ENCODE data around the gene ZNF236.
"Not testable (repeated sequence)": the region's sequence is repeated elsewhere in the genome, so short reads cannot be mapped to it uniquely, and the experiment has no call there.

ZNF236 gene

DNA sequence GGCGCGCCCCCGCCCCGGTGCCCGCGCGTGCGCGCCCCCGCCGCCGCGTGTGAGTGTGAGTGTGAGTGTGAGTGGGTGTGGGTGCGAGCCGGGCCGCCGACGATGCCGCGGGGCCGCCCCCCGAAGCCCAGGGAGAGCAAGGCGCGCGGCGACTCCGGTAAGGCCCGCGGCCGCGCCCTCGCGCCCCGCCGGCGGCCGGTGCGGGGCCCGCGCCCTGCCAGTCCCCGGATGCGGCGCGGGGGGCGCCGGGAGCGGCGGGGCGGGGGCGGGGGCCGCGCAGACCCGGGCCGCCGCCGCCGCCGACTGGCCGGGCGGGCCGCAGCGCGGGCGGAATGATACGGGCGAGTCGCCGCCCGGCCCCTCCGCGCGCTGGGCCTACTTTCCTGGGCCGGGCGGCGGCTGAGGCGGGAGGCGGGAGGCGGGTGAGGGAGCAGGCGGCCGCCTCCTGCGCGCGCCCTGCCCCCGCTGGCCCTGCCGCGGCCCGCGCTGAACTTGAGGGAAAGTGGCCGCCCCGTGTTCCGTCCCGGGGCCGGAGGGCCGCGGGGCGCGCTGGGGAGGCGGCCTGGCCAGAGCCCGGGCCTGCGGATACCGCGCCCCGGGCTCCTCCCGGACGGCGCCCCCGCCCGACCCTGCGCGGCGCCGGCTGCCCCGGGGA, at the start of gene ZNF236:
TSS of gene ZNF236 (plus strand) at position 52 of the 655 bp plus-strand sequence. CDS start at position 103, 51 bp downstream.
- peak in 1 of 2 experiments; percentile 74 for DNase-seq

DNA sequence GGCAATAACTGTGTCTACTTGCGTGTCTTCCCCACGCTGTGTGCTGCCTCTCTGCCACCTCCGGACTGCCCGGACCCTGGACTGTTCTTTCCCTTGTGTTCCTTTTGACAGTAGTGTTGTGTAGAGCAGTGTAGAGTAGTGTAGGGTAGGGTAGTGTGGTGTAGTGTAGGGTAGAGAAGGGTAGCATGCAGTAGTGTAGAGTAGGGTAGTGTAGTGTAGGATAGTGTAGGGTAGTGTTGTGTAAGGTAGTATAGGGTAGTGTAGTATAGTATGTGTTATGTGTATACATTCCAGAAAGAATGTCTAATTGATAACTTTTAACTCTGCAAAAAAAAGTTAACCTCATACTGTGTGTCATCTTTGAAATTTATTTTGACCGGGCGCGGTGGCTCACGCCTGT, 49.7 kb upstream of the ZNF236 start:
- no peak for DNase-seq

DNA sequence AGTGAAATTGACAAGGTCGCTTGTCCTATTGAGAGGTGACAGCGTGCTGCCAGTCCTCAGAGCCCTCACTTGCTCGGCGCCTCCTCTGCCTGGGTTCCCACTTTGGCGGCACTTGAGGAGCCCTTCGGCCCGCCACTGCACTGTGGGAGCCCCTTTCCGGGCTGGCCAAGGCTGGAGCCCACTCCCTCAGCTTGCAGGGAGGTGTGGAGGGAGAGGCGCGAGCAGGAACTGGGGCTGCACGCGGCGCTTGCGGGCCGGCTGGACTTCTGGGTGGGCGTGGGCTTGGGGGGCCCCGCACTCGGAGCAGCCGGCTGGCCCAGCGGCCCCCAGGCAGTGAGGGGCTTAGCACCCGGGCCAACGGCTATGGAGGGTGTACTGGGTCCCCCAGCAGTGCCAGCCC, 45.3 kb upstream of the ZNF236 start:
- DNase-seq = not testable (repeated sequence)

DNA sequence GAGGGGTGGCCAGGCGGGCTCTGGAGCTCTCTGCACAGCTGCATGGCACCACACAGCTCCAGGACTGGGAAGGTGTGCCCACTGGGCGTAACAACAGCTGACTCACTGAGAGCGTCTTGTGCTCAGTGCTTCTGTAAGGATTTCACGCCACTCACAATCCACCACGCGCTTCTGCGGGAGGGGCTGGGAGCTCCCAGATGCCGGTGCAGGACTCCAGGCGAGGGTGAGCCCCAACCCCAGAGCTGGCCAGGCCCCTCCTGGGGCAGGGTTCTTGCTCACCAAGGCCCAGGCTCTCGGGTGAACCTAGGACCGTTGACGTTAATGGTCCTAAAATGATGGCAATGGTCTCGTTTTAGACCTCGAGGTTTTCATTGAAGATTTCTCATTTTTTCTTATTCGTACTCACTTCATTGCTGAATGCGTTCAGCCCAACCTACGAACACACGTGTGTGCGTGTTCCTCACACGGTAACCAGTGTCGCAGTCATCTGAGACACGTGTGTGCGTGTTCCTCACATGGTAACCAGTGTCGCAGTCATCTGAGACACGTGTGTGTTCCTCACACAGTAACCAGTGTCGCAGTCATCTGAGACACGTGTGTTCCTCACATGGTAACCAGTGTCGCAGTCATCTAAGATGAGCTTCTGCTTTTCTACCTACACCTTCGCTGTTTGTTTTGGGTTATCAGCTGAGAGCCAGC, 38.4 kb upstream of the ZNF236 start:
- DNase-seq = no peak

DNA sequence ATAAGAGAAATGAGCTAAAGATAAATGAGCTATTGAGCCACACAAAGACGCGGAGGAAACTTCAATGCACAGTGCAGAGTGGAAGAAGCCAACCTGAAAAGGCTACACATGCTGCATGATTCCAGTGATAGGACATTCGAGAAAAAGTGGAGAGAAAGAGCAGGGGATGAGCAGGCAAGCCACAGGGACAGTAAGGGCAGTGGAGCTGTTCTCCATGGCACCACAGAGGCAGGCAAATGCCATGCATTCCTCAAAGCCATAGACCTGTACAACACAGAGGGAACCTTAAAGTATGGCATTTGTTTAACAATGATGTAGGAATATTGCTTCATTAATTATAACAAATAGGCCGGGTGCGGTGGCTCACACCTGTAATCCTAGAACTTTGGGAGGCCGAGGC, 36.5 kb upstream of the ZNF236 start:
- DNase-seq = no peak

DNA sequence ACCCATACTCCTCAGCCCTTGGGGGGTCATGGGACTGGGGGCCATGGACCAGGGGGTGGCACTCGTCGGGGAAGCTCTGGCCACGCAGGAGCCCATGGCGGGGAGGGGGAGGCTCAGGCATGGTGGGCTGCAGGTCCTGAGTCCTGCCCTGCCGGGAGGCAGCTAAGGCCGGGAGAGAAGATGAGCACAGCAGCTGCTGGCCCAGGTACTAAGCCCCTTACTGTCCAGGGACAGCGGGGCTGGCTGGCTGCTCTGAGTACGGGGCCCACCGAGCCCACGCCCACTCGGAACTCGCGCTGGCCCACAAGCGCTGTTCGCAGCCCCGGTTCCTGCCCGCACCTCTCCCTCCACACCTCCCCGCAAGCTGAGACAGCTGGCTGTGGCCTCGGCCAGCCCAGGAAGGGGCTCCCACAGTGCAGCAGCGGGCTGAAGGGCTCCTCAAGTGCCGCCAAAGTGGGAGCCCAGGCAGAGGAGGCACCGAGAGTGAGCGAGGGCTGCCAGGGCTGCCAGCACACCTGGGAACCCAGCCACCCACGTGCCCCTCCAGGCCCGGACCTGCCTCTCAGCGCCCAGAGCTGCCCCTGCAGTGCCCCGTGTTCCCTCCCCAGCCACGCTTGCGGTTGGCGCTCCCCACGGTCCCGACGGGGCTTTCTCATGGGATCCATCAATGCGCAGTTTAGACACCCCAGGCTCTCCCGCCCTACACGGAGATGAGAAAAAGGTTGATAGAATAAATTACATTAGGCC, 33.6 kb upstream of the ZNF236 start:
- no peak for DNase-seq

DNA sequence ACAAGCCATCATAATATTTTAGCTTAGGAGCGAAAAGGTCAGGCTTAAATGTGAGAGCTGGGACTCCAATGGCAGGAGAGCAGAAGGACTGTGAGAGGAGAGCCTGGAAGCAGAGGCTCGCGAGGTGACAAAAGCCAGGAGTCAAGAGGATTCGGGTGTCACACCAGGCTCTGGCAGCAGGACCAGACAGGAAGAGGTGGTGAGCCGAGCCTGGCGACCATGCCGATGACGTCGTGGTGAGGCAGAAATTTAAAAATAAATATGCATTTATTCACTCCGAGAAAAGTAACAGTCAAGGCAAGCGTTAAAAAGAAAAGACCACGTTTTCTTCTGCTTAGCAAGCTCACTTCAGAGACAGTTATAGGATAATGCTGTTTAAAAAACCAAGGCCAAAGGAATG, 31.3 kb upstream of the ZNF236 start:
- no peak for DNase-seq

DNA sequence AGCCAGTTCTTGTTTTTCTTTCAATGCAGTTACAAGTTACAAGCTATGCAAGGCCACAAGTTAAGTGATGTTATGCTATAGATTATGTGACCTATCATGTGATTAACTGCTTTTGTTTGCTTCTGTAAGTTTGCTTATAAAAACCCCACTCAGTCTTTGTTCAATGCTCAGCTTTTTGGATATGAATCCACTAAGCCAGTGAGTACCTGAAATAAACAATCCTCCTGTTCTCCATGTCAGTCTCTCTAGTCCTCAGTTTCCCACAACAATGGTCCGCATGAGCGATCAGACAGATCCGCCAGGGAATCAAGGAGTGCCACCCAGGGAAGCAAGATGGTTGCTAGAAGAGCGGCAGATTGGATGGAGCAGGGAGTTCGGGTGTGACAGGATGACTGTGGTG, 30.7 kb upstream of the ZNF236 start:
- DNase-seq = no peak

DNA sequence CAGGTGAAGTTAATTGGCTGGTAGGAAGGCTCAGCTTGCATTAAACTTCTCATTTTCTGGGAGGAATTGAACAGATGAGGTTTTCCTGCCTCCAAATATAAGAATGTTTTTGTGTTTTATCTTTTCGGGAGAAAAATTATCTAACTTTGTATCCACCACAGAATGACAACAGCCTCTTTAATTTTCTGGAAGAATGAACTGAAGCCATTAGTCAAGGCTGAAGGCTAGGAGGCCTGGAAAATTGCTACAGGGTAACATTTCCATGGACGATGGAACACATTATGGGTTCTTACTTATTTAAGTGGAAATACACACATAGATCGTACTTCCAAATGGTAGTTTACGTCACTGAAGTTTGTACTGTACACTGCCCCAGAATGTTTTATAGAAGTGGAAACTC, 28.0 kb upstream of the ZNF236 start:
- DNase-seq = no peak

DNA sequence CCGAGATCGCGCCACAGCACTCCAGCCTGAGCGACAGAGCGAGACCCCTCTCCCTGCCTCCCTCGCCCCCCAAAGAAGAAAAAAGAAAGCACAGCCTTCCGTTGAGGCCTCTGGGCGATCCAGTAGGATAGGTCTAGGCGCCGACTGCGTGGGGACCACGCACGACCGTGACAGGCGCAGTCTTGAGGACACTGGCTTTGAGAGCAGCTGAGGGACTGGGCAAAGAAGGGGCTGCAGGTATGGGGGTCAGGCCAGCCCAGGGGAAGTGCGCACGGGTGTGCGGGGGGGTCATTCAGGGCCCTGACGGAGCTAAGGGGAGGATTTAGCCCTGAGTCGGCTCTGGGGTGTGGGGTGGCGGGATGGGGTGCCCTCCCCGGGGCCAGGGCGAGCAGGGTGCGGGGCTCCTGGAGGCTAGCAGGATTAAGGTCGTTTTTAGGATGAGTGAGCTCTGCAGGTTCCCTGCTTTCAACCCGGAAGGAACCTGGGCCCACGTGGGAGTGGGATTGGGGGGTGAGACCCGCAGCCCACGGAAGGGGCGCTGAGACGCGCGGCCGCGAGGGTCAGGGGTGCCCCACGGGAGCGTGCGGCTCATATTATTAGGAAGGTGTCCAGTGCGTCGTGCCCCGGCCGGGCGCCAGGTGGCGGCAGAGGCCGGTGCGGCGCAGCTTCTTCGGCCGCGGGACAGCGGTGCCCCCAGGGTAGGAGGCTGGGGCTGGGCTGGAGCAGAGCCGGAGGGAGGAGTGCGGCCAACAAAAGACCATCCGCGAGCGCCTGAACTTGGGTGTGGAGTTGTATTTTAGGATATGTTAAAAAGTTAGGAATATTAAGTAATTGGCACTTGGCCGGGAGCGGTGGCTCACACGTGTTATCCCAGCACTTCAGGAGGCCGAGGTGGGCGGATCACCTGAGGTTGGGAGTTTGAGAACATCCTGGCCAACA, 20.5 kb upstream of the ZNF236 start:
- peak in 1 of 2 experiments; percentile 71 for DNase-seq

DNA sequence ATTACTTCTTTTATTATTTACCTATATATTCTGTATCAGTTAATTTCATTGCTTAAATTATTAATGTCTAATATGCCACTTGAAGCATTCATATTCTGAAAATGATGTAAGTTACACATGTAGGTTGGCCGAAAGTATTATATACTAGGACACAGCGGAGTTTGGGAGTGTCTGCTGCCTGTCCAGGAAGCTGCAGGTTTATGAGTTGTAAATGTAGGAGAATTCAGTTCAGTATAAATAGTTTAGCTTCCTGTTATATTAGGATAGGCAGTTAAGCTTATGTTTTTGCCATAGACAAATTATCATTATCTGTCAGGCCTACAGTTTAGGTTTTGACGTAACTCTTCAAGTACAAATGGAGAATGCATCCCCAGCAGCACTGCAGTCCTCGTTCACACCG, 18.9 kb upstream of the ZNF236 start:
- DNase-seq = no peak

DNA sequence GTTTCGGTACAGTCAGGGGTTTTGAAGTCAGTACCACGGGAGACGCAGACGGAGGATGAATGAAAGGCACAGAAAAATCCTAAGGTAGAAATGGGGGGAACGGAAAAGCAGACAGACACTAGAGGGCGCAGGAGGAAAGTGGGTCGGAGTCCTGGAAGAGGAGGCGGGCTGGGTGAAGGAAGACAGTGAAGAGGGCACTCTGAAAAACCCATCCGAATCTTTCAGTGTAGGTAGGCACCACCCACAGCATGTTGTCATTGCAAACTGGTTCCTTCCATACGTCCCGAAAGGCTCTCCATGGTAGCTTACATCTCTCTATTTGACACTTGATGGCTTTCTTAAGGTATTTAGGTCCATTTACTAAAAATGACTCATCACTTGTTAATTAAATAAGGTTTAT, 18.5 kb upstream of the ZNF236 start:
- peak; percentile 64 to 81 for DNase-seq

DNA sequence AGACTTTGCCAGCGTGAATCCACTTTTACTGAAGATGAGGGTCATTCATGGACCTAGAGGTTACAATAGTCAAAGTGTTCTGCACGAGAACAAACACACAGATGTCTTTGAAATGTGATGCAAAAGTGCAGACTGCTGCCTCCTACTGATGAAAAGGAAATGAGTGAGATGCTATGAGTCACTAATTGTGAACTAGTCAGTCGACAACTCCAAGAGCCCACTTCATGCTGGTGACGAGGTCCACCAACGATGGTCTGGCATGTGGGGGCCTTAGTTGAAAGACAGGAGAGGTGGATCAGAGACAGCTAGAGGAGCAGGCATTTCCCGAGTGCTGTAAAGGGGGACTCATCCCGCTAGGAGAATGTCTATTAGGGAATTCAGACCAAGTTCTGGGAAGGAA, 17.1 kb upstream of the ZNF236 start:
- no peak for DNase-seq

DNA sequence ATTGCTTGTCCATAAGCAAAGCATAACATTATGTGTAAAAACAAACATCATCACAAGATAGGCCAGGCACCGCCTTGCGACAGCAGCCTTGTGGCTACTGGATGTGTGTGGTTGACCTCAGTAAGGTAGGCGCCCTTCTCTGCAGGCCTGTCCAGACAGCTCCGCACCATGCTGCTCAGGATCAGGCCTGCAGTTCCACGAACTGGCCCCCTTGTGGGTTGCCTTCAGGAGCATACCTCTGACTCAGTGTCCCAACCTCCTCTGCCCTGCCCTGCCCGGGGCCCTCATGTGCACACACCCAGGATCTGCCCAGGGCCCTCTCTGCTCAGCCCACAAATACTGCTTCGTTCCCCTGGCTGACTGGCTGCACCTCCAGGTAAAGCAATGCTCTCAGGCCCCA, 16.1 kb upstream of the ZNF236 start:
- no peak for DNase-seq

DNA sequence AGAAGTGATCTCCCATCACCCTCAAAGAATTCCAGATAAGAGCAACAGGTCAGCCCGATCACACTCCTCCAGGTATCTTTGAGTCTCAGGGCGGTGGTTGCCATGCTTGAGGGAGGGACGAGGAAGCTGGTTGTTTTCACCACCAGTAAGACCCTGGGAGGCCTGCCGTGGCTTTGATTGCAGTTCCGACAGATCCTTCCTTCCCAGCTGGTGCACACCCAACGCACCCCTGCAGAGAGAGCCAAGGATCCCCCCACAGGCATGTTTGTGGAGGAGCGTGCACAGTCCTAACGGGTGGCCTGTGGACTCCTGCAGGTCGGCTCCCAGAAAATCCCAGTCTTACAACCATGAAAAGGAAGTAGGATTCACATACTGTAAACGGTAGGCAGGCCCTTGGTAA, 13.8 kb upstream of the ZNF236 start:
- DNase-seq = no peak

DNA sequence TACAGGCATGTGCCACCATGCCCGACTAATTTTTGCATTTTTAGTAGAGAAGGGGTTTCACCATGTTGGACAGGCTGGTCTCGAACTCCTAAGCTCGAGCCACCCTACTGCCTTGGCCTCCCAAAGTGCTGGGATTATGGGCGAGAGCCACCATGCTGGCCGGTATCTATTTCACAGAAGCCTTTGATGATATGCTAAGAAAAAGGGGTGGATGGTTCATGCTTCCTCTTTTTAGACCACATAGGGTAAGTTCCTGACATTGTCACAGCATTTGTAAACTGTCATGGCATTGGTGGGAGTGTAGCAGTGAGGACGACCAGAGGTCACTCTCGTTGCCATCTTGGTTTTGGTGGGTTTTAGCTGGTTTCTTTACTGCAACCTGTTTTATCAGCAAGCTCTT, 10.8 kb upstream of the ZNF236 start:
- not testable (repeated sequence) for DNase-seq

DNA sequence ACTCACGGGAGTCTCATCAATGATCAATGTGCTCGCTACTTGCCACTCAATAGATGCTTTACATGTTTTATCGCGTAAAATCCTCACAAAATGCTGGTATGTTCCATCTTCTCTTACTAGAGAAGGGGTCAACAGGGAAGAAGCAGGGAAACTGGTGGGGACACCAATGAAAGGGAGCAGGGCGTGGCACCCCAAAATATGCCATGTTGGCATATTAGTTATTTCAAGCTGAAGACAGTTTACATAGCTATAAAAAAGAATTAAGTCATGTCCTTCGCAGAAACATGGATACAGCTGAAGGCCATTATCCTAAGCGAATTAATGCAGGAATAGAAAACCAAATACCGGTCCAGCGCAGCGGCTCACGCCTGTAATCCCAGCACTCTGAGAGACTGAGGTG, 8.1 kb upstream of the ZNF236 start:
- DNase-seq = no peak

DNA sequence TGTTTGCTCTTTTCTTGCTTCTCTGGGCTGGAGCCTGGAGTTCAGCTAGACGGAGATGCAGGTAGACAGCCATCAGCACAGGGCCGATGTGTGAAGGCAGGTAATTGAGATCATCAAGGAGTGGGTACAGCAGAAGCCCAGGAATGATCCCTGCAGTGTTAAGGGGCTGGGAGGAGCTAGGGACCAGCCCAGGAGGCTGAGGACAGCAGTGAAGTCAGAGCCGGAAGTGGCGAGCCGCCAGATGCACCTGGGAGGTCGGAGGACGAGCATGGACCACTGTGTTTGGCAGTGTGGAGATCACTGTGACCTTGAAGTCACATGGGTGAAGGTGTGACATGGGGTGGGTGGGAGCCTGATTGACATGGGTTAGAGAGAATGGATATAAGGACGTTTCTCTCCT, 6.2 kb upstream of the ZNF236 start:
- no peak for DNase-seq

DNA sequence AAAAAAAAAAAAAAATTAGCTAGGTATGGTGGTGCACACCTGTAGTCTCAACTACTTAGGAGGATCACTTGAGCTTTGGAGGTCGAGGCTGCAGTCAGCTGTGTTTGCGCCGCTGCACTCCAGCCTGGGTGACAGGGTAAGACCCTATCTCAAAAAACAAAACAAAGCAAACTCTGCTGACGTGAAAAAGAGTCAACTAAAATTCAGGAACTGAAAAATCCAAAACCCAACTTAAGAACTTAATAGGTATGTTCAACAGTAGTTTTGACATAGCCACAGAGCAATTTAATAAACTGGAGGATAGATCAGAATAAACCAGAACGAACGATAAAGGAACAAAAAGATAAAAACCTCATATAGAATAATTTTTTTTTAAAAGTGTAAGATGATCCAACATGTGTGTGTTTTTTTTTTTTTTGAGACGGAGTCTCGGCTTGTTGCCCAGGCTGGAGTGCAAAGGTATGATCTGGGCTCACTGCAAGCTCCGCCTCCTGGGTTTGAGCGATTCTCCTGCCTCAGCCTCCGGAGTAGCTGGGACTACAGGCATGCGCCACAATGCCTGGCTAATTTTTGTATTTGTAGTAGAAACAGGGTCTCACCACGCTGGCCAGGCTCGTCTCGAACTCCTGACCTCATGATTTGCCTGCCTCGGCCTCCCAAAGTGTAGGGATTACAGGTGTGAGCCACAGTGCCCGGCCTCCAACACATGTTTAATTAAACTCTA, 4.3 kb upstream of the ZNF236 start:
- DNase-seq = no peak

DNA sequence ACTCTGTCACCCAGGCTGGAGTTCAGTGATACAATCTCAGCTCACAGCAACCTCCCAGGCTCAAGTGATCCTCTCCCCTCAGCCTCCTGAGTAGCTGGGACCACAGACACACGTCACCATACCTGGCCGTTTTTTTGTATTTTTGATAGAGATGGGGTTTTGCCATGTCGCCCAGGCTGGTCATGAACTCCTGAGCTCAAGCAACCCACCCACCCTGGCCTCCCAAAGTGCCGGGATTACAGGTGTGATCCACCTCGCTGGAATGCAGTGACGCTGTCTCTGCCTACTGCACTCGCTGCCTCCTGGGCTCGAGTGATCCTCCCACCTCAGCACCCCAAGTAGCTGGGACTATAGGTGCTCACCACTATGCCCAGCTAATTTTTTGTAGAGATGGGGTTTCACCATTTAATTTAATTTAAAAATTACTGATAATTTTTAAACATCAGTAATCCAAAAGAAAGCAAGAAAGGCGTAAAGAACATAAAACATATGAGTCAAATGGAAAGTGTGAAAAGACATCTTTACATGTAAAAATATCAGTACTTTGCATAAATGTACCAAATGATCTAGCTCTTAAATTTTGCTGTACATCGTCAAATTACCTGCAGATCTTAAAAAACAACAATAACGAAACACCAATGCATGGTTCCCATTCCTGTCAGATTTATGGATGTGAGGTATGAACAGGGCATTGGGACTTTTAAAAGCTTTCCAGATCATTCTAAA, 2.8 kb upstream of the ZNF236 start:
- no peak for DNase-seq

DNA sequence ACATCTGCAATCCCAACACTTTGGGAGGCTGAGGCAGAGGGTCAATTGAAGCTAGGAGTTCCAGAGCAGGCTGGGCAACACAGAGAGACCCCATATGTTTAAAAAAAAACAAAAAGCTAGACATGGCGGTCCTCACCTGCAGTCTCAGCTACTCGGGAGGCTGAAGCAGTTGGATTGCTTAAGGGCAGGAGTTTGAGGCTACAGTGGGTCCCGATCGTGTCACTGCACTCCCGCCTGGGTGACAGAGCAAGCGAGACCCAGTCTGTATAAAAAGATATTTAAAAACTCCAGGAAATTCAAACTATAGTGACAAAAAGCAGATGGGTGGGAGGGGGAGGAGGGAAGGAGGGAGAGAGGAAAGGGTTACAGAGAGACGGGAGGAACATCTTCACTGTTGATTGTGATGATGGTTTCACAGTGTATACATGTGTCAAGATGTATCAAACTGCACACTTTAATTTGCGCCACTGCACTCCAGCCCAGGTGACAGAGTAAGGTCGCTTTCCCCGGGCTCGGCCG, 942 bp upstream of the ZNF236 start:
- DNase-seq = peak in 1 of 2 experiments; percentile 16

Data from NCI-H526 (cell line).